H1 (cell line): Measurements from ENCODE around the gene FAM170B. TPM values are rescaled to one million over a fixed set of nuclear protein-coding genes. Genes with fewer than 3 reads are reported as not detected.

Experiments
- CTCF ChIA-PET: fragments of 300-600 bp; sonication (Branson Sonifier 250); formaldehyde crosslinking; loops from one replicate; lab custom pipeline; 2021; ENCODE audit not compliant: partially characterized antibody; lab: Charles Lee
- POLR2A ChIA-PET: fragments of 300-600 bp; sonication (Branson Sonifier 250); formaldehyde crosslinking; loops from one replicate; lab custom pipeline; 2021; ENCODE audit warnings: inconsistent platforms; ENCODE audit not compliant: partially characterized antibody; lab: Charles Lee
- DNase-seq, 2 experiments: peaks; one replicate each; pipeline versions ENCODE4 v3.0.0 to v3.0.0-alpha.2; 2010 to 2022; ENCODE audit warnings: low spot score in 2 of 2, low read depth in 1 of 2, mixed read lengths in 1 of 2
- FAIRE-seq: peaks from 2 replicates; lab custom pipeline; 2011; peaks lifted over from hg19 to GRCh38; lab: Jason Lieb, UNC
- H2AFZ ChIP-seq: 2 replicates; pipeline ENCODE4 v1.8.1; 2012; ENCODE audit warnings: low read length, inconsistent platforms
- H2AK5ac ChIP-seq: 2 replicates; pipeline ENCODE4 v1.6.1; 2013; ENCODE audit warnings: low read depth, low read length
- H2BK120ac ChIP-seq: replicated peaks from 2 replicates; pipeline ENCODE3; 2013; ENCODE audit warnings: low read depth, low read length, inconsistent platforms
- H2BK12ac ChIP-seq: 2 replicates; pipeline ENCODE4 v1.6.1; 2013; ENCODE audit warnings: low read depth, low read length
- H2BK15ac ChIP-seq: 2 replicates; pipeline ENCODE4 v1.6.1; 2013; ENCODE audit warnings: low read length
- H2BK20ac ChIP-seq: 2 replicates; pipeline ENCODE4 v1.6.1; 2013; ENCODE audit warnings: low read length
- H2BK5ac ChIP-seq: 2 replicates; pipeline ENCODE4 v1.6.1; 2013; ENCODE audit warnings: low read depth, low read length
- H3K14ac ChIP-seq: 2 replicates; pipeline ENCODE4 v1.6.1; 2013; ENCODE audit warnings: inconsistent platforms; ENCODE audit not compliant: insufficient read length
- H3K18ac ChIP-seq: 2 replicates; pipeline ENCODE4 v1.6.1; 2013; ENCODE audit warnings: low read length; ENCODE audit errors: extremely low read depth
- H3K23ac ChIP-seq: 2 replicates; pipeline ENCODE4 v1.6.1; 2013; ENCODE audit warnings: inconsistent platforms; ENCODE audit not compliant: insufficient read length
- H3K23me2 ChIP-seq: 2 replicates; pipeline ENCODE4 v1.6.1; 2013; ENCODE audit warnings: low read depth, low read length
- H3K27ac ChIP-seq: 2 replicates; pipeline ENCODE4 v1.6.1; 2011; ENCODE audit warnings: low read depth, low read length, inconsistent platforms
- H3K27me3 ChIP-seq, 4 experiments: replicated peaks in 1 of 4; 1 replicate in 1 of 4; 2 replicates in 3 of 4; pipeline versions ENCODE4 v1.6.1 to v1.8.1; 2011 to 2013; ENCODE audit warnings: low read length in 3 of 4, mild to moderate bottlenecking in 3 of 4, inconsistent platforms in 2 of 4, mixed read lengths in 2 of 4, moderate library complexity in 1 of 4; ENCODE audit not compliant: control insufficient read depth in 3 of 4, insufficient read depth in 3 of 4; ENCODE audit errors: extremely low read depth in 1 of 4
- H3K36me3 ChIP-seq, 4 experiments: 2 replicates each; pipeline versions ENCODE4 v1.6.1 to v1.8.1; 2011 to 2013; ENCODE audit warnings: mild to moderate bottlenecking in 4 of 4, low read length in 3 of 4, moderate library complexity in 2 of 4, control low read depth in 1 of 4, inconsistent platforms in 1 of 4; ENCODE audit not compliant: insufficient read depth in 4 of 4, control insufficient read depth in 2 of 4
- H3K4ac ChIP-seq: replicated peaks from 2 replicates; pipeline ENCODE3; 2013; ENCODE audit warnings: low read length, low read depth, mixed read lengths, inconsistent platforms; ENCODE audit not compliant: insufficient read length
- H3K4me1 ChIP-seq, 4 experiments: replicated peaks in 1 of 4; 1 replicate in 1 of 4; 2 replicates in 3 of 4; pipeline versions ENCODE4 v1.6.1 to v1.8.1; 2011 to 2013; ENCODE audit warnings: low read length in 3 of 4, inconsistent platforms in 2 of 4, mixed read lengths in 1 of 4; ENCODE audit not compliant: insufficient read depth in 4 of 4, control insufficient read depth in 3 of 4
- H3K4me2 ChIP-seq, 2 experiments: 2 replicates each; pipeline versions ENCODE4 v1.6.1 to v1.8.1; 2011 to 2013; ENCODE audit warnings: low read depth in 2 of 2, low read length in 2 of 2, control low read depth in 1 of 2, inconsistent platforms in 1 of 2, mild to moderate bottlenecking in 1 of 2; ENCODE audit not compliant: insufficient read depth in 1 of 2
- H3K4me3 ChIP-seq, 4 experiments: fragments of 200-600, 300-600 bp in 1 of 4; sonication (generic), shearing (Covaris generic), sonication (Bioruptor Twin) in 1 of 4; 2 replicates each; pipeline versions ENCODE4 v1.5.1 to v1.8.1; 2011 to 2016; ENCODE audit warnings: low read length in 4 of 4, low read depth in 3 of 4, control low read depth in 2 of 4, inconsistent platforms in 2 of 4, mild to moderate bottlenecking in 2 of 4, mixed read lengths in 1 of 4, moderate library complexity in 1 of 4; ENCODE audit not compliant: insufficient read depth in 2 of 4; ENCODE audit errors: extremely low read depth in 1 of 4
- H3K56ac ChIP-seq: replicated peaks from 2 replicates; pipeline ENCODE3; 2013; ENCODE audit warnings: low read depth, mild to moderate bottlenecking, mixed read lengths, low read length, inconsistent platforms; ENCODE audit not compliant: insufficient read length
- H3K79me1 ChIP-seq: 2 replicates; pipeline ENCODE4 v1.6.1; 2013; ENCODE audit warnings: low read depth, low read length, control low read depth
- H3K79me2 ChIP-seq, 2 experiments: 2 replicates each; pipeline versions ENCODE4 v1.6.1 to v1.8.1; 2012 to 2013; ENCODE audit warnings: low read length in 2 of 2, mild to moderate bottlenecking in 2 of 2, inconsistent platforms in 1 of 2; ENCODE audit not compliant: insufficient read depth in 2 of 2, control insufficient read depth in 1 of 2
- H3K9ac ChIP-seq, 4 experiments: replicated peaks in 1 of 4; 1 replicate in 1 of 4; 2 replicates in 3 of 4; pipeline versions ENCODE4 v1.6.1 to v1.8.1; 2011 to 2013; ENCODE audit warnings: low read depth in 3 of 4, low read length in 3 of 4, control low read depth in 2 of 4, mild to moderate bottlenecking in 2 of 4, moderate library complexity in 2 of 4, inconsistent platforms in 1 of 4; ENCODE audit errors: extremely low read depth in 1 of 4
- H3K9me3 ChIP-seq, 2 experiments: 2 replicates each; pipeline versions ENCODE4 v1.6.1 to v1.8.1; 2012 to 2013; ENCODE audit warnings: mild to moderate bottlenecking in 2 of 2, moderate library complexity in 2 of 2, control low read depth in 1 of 2, inconsistent platforms in 1 of 2, low read depth in 1 of 2, low read length in 1 of 2, mixed read lengths in 1 of 2; ENCODE audit not compliant: insufficient read depth in 2 of 2
- H4K20me1 ChIP-seq, 2 experiments: replicated peaks in 1 of 2; 2 replicates each; pipeline versions ENCODE3 to v1.8.1; 2011 to 2013; ENCODE audit warnings: inconsistent platforms in 2 of 2, low read length in 2 of 2, mild to moderate bottlenecking in 1 of 2; ENCODE audit not compliant: insufficient read depth in 2 of 2, control insufficient read depth in 1 of 2
- H4K5ac ChIP-seq: 2 replicates; pipeline ENCODE4 v1.6.1; 2013; ENCODE audit warnings: low read length, low read depth, mixed read lengths, inconsistent platforms; ENCODE audit not compliant: insufficient read length
- H4K8ac ChIP-seq: 2 replicates; pipeline ENCODE4 v1.8.0; 2013; ENCODE audit warnings: mild to moderate bottlenecking, moderate library complexity, low read length, inconsistent platforms; ENCODE audit not compliant: insufficient read depth; ENCODE audit errors: extremely low read depth
- H4K91ac ChIP-seq: replicated peaks from 2 replicates; pipeline ENCODE3; 2013; ENCODE audit warnings: low read length, mixed read lengths, inconsistent platforms; ENCODE audit not compliant: insufficient read length
- BACH1 ChIP-seq: IDR thresholded peaks from 2 replicates; pipeline ENCODE4 v1.6.1; 2012; ENCODE audit warnings: low read length, improper control_type of control experiment
- KDM1A ChIP-seq: fragments of 200-600, 300-600 bp; sonication (generic); IDR thresholded peaks from 2 replicates; pipeline ENCODE4 v1.7.1; 2016; ENCODE audit warnings: mild to moderate bottlenecking, low read length, borderline replicate concordance
- MAFK ChIP-seq: IDR thresholded peaks from 2 replicates; pipeline ENCODE4 v1.6.1; 2012; ENCODE audit warnings: low read depth, mild to moderate bottlenecking, improper control_type of control experiment, low read length
- NANOG ChIP-seq: IDR thresholded peaks from 2 replicates; pipeline ENCODE4 v1.6.1; 2011; ENCODE audit warnings: low read length, low read depth, mild to moderate bottlenecking, inconsistent platforms; ENCODE audit not compliant: insufficient read depth, poor library complexity, severe bottlenecking
- PHF8 ChIP-seq: fragments of 200-600 bp; sonication (generic); conservative IDR thresholded peaks from 2 replicates; pipeline ENCODE4 v1.7.1; 2012; ENCODE audit warnings: low read depth, mild to moderate bottlenecking, inconsistent platforms, low read length, moderate library complexity
- POLR2A ChIP-seq, 2 experiments: IDR thresholded peaks; 1 replicate in 1 of 2; 2 replicates in 1 of 2; pipeline ENCODE4 v1.6.1; 2011; ENCODE audit warnings: low read depth in 2 of 2, low read length in 2 of 2, mild to moderate bottlenecking in 2 of 2; ENCODE audit errors: control extremely low read depth in 1 of 2
- RXRA ChIP-seq: IDR thresholded peaks from 2 replicates; pipeline ENCODE4 v1.6.1; 2011; ENCODE audit warnings: low read depth, mild to moderate bottlenecking, low read length, moderate library complexity; ENCODE audit not compliant: insufficient read depth
- TCF12 ChIP-seq: IDR thresholded peaks from 2 replicates; pipeline ENCODE4 v1.6.1; 2011; ENCODE audit warnings: low read depth, mild to moderate bottlenecking, low read length
- ZNF274 ChIP-seq: IDR thresholded peaks from 2 replicates; pipeline ENCODE4 v1.7.0; 2012; ENCODE audit warnings: low read length, borderline replicate concordance; ENCODE audit errors: extremely low read depth
- WGBS, 2 experiments: shearing (Covaris generic) in 1 of 2; methylation state at CpG; one replicate each; pipeline versions ENCODE4 v1.1.6 to v1.1.7; 2013 to 2015; ENCODE audit warnings: low lambda C conversion rate in 2 of 2, mixed read lengths in 2 of 2, inconsistent platforms in 1 of 2, low coverage in 1 of 2, missing lambda C conversion rate in 1 of 2; ENCODE audit not compliant: insufficient replicate concordance in 2 of 2, insufficient coverage in 1 of 2, insufficient read length in 1 of 2; ENCODE audit errors: extremely low coverage in 1 of 2, missing lambda C conversion rate in 1 of 2; 5-methylcytosine and 5-hydroxymethylcytosine counted together
- polyA plus RNA-seq, 7 experiments: library from polyadenylated mRNA; depleted of rRNA in 3 of 7; stranded (reverse) in 5 of 7; unstranded in 2 of 7; fragments of >200 nt in 5 of 7; fragments of 200-250 nt in 2 of 7; gene quantifications; 1 replicate in 5 of 7; 2 replicates in 1 of 7; 4 replicates in 1 of 7; pipeline versions ENCODE4 v1.2.1 to v1.2.3, GENCODE V29; 2011 to 2013; ENCODE audit warnings: missing spikeins in 2 of 7, mixed read lengths in 2 of 7
- total RNA-seq: library from RNA; stranded (reverse); fragmentation: NEBNext Ultra II Directional; extraction: Animal tissue kit (Norgen Biotek cat#: 25700); gene quantifications from 2 replicates; pipeline ENCODE4 v1.2.1, GENCODE V29; 2021

The FAM170B gene
- total and polyA plus RNA-seq, 2 of the 8 experiments (the other 6 are each of a cell fraction or from before 2014, with no cell fraction given): not detected

DNA sequence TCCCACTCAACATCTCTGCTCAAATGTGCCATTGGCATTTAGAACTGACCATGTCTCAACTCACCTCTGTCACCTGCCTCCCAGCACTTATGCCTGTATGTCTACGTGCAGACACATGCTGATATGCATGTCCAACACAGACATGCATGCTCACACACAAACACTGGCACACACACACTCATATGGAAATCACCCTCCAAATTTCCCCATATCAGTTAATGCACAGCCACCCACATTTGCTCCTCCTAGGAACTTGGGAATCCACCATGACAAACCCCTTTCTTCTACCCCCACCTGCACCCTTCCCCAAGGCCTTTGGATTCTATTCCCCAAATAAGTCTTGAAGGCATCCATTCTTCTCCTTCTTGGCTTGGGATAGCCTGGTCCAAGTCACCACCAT, 4.4 kb downstream of the FAM170B start:
- Histone ChIP-seq H3K4me1 (no peaks in the 10 kb centered on the region), H4K5ac (no peak overlapping the region), H3K18ac (no peak overlapping the region), H3K4me2 (no peak overlapping the region), H4K20me1 (no peaks in the 10 kb centered on the region), H3K4ac (no peak overlapping the region), H3K23me2 (no peaks in the 10 kb centered on the region), H3K14ac (no peak overlapping the region), H3K23ac (no peak overlapping the region), H2BK12ac (no peak overlapping the region), H3K56ac (no peak overlapping the region), H3K9ac (no peak overlapping the region), H2BK5ac (no peak overlapping the region), H3K4me3 (no peak overlapping the region), H2BK15ac (no peak overlapping the region), H3K9me3 (0 out of 4 replicates have a peak, but pooled peaks cover 0 to 1% of the 10 kb centered on the region in 2 experiments), H3K27me3 (no peaks in the 10 kb centered on the region), H2AFZ (no peak overlapping the region), H2AK5ac (no peak overlapping the region), H3K36me3 (no peaks in the 10 kb centered on the region), H4K91ac (no peak overlapping the region), H3K79me2 (no peaks in the 10 kb centered on the region), H2BK120ac (no peak overlapping the region), H2BK20ac (no peak overlapping the region), H4K8ac (no peak overlapping the region), H3K79me1 (no peaks in the 10 kb centered on the region), H3K27ac (no peak overlapping the region)
- no peak for FAIRE-seq
- WGBS, 2 experiments: 100% methylated on average over 1 of the region's 1 CpG; no CpG with 5 or more reads in 1 of the 2 experiments
- ChIA-PET CTCF (interaction anchor here (1.7 to 2.6 kb wide), 2 partner anchors 32 to 35 kb away, joined by 5 to 12 read pairs; no protein-coding TSS in a partner anchor), POLR2A (no interaction called here)
- DNase-seq: no peak
- no peak for TF ChIP-seq NANOG
- TF ChIP-seq KDM1A: no peak
- no peak for TF ChIP-seq PHF8
- no peak for TF ChIP-seq MAFK
- no peak for TF ChIP-seq RXRA
- TF ChIP-seq BACH1: no peak
- no peak for TF ChIP-seq POLR2A (IDR thresholded peaks at IDR 0.05; ENCODE audit: control extremely low read depth in 1 of 2, low read depth in 2 of 2, low read length in 2 of 2)
- TF ChIP-seq ZNF274: no peak
- no peak for TF ChIP-seq TCF12
